Astrocyte (in vitro differentiated cells and primary cell): ENCODE measurements around the gene ASPG. TPM values are rescaled to one million over a fixed set of nuclear protein-coding genes. Genes with fewer than 3 reads are reported as not detected.

Experiments
- DNase-seq: peaks from one replicate; pipeline ENCODE4 v3.0.0-alpha.2; 2010; ENCODE audit warnings: low read depth
- FAIRE-seq: peaks from 2 replicates; lab custom pipeline; 2011; peaks lifted over from hg19 to GRCh38; lab: Jason Lieb, UNC
- H2AFZ ChIP-seq: 2 replicates; pipeline ENCODE4 v1.6.0; 2012; ENCODE audit warnings: low read depth, low read length, inconsistent platforms
- H3K27ac ChIP-seq: 2 replicates; pipeline ENCODE4 v1.5.1; 2011; ENCODE audit warnings: low read depth, low read length, inconsistent platforms
- H3K27me3 ChIP-seq: 2 replicates; pipeline ENCODE4 v1.6.0; 2011; ENCODE audit warnings: low read length, inconsistent platforms; ENCODE audit not compliant: insufficient read depth
- H3K36me3 ChIP-seq: 2 replicates; pipeline ENCODE4 v1.5.1; 2011; ENCODE audit warnings: low read length, inconsistent platforms; ENCODE audit not compliant: insufficient read depth
- H3K4me1 ChIP-seq: 2 replicates; pipeline ENCODE4 v1.5.1; 2011; ENCODE audit warnings: low read length, inconsistent platforms; ENCODE audit not compliant: insufficient read depth
- H3K4me2 ChIP-seq: 2 replicates; pipeline ENCODE4 v1.6.0; 2012; ENCODE audit warnings: low read length, inconsistent platforms
- H3K4me3 ChIP-seq: 2 replicates; pipeline ENCODE4 v1.5.1; 2011; ENCODE audit warnings: low read depth, mild to moderate bottlenecking, low read length, inconsistent platforms; ENCODE audit not compliant: insufficient read depth
- H3K79me2 ChIP-seq: 2 replicates; pipeline ENCODE4 v1.6.0; 2012; ENCODE audit warnings: mild to moderate bottlenecking, low read length, inconsistent platforms; ENCODE audit not compliant: insufficient read depth
- H3K9ac ChIP-seq: 2 replicates; pipeline ENCODE4 v1.6.0; 2012; ENCODE audit warnings: mild to moderate bottlenecking, low read length, inconsistent platforms
- H3K9me3 ChIP-seq: 2 replicates; pipeline ENCODE4 v1.5.1; 2012; ENCODE audit warnings: low read depth, mild to moderate bottlenecking, low read length, inconsistent platforms; ENCODE audit not compliant: insufficient read depth
- H4K20me1 ChIP-seq: 2 replicates; pipeline ENCODE4 v1.6.0; 2012; ENCODE audit warnings: low read length, inconsistent platforms; ENCODE audit not compliant: insufficient read depth
- H3K27ac Mint-ChIP-seq: one replicate; pipeline ENCODE4 v1.8.0; 2021; ENCODE audit warnings: mild to moderate bottlenecking, mixed read lengths; ENCODE audit not compliant: unreplicated experiment
- H3K27me3 Mint-ChIP-seq: one replicate; pipeline ENCODE4 v1.8.0; 2021; ENCODE audit warnings: low read depth, mixed read lengths; ENCODE audit not compliant: unreplicated experiment
- H3K36me3 Mint-ChIP-seq: one replicate; pipeline ENCODE4 v1.8.0; 2021; ENCODE audit warnings: low read depth, mixed read lengths; ENCODE audit not compliant: unreplicated experiment
- H3K4me1 Mint-ChIP-seq: one replicate; pipeline ENCODE4 v1.8.0; 2021; ENCODE audit warnings: low read depth, mixed read lengths; ENCODE audit not compliant: unreplicated experiment
- H3K4me3 Mint-ChIP-seq: one replicate; pipeline ENCODE4 v1.8.0; 2021; ENCODE audit warnings: mild to moderate bottlenecking, moderate library complexity, mixed read lengths; ENCODE audit not compliant: unreplicated experiment
- H3K9me3 Mint-ChIP-seq: one replicate; pipeline ENCODE4 v1.8.0; 2021; ENCODE audit warnings: mild to moderate bottlenecking, mixed read lengths; ENCODE audit not compliant: unreplicated experiment
- CTCF ChIP-seq: IDR thresholded peaks from 2 replicates; pipeline ENCODE4 v1.5.1; 2011; ENCODE audit warnings: low read depth, mild to moderate bottlenecking, inconsistent platforms, low read length, moderate library complexity; ENCODE audit not compliant: insufficient read depth
- EZH2 ChIP-seq: IDR thresholded peaks from 2 replicates; pipeline ENCODE4 v1.6.1; 2012; ENCODE audit warnings: mild to moderate bottlenecking, low read length, inconsistent platforms; ENCODE audit not compliant: insufficient read depth
- total RNA-seq: library from RNA; stranded (reverse); gene quantifications from 2 replicates; pipeline ENCODE4 v1.2.1, GENCODE V29; 2021

The ASPG gene
- total RNA-seq, 1 donor from 2014 or later: not detected

GRCh38 chr14:104144911-104145825, 59.7 kb downstream of the ASPG start:
- Histone ChIP-seq H3K4me2 (no peak overlapping the region), H3K4me3 (no peak overlapping the region), H4K20me1 (no peaks in the 10 kb centered on the region), H3K27ac (no peak overlapping the region), H3K36me3 (no peaks in the 10 kb centered on the region), H3K27me3 (no peaks in the 10 kb centered on the region), H2AFZ (no peak overlapping the region), H3K79me2 (no peaks in the 10 kb centered on the region), H3K9me3 (no peaks in the 10 kb centered on the region), H3K4me1 (peaks cover 4% of the 10 kb centered on the region), H3K9ac (no peak overlapping the region)
- Mint-ChIP-seq H3K9me3 (no peaks in the 10 kb centered on the region), H3K27me3 (peaks cover 25% of the 10 kb centered on the region), H3K27ac (no peak overlapping the region), H3K4me1 (peaks cover 2% of the 10 kb centered on the region), H3K4me3 (no peak overlapping the region), H3K36me3 (no peaks in the 10 kb centered on the region)
- TF ChIP-seq CTCF: no peak
- TF ChIP-seq EZH2: no peak
- DNase-seq (no peak), FAIRE-seq (no peak)

DNA sequence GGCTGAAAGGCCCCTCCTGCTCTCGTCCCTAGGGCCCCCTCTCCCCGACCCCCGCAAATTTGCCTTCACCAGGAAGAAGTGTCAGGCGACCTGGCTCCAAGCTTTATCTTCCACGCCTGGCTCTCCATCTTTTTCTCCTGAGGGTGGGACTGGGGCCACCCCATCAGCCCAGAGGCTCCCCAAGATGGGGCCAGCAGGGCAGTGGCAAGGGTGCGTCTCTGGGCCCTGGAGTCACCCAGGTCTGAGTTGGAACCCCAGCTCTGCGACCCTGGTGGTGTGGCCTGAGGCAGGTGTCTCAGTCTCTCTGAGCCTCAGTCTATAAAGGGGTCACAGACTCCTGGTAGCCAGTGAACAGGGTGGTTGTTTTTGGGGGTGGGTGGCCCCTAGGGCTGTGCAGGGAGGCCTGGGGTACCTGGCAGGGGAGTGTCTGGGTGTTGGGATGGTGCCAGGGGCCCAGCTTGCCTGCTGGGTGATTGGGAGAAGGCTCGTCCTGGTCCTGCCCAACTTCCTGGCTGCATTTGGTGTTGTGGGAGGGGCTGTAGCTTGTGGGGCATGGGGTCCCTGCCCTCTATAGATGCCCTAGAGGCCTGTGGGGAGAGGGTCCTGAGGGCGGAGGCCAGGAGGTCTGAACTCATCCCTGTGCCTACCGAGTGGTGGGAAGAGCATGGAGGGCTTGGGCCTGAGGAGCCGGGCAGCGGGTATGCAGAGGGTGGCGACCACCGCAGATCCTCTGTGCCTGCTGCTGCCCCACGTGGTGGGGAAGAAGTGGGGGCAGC, 60.5 kb downstream of the ASPG start:
- H3K27me3 ChIP-seq: no peaks in the 10 kb centered on the region
- no peak overlapping the region for H3K27ac ChIP-seq
- H3K4me2 ChIP-seq: no peak overlapping the region
- FAIRE-seq (no peak), DNase-seq (no peak)
- H3K36me3 ChIP-seq: no peaks in the 10 kb centered on the region
- no peak overlapping the region for H3K4me3 ChIP-seq
- H4K20me1 ChIP-seq: no peaks in the 10 kb centered on the region
- Mint-ChIP-seq H3K27me3 (peaks cover 24% of the 10 kb centered on the region), H3K4me3 (no peak overlapping the region), H3K27ac (no peak overlapping the region), H3K4me1 (peaks cover 2% of the 10 kb centered on the region), H3K36me3 (no peaks in the 10 kb centered on the region), H3K9me3 (no peaks in the 10 kb centered on the region)
- H3K9me3 ChIP-seq: no peaks in the 10 kb centered on the region
- H3K4me1 ChIP-seq: peaks cover 4% of the 10 kb centered on the region
- no peak overlapping the region for H2AFZ ChIP-seq
- H3K9ac ChIP-seq: no peak overlapping the region
- TF ChIP-seq EZH2 (no peak), CTCF (no peak)
- no peaks in the 10 kb centered on the region for H3K79me2 ChIP-seq
